WI38 (cell line): Measurements from ENCODE around the gene C11orf52.
A peak's percentile ranks its signal among the peaks of the same experiment; 100 is the strongest.

Experiments used
- H3K4me3 ChIP-seq: 2 replicates; pipeline ENCODE4 v1.5.1; 2011; ENCODE audit warnings: low read depth, mild to moderate bottlenecking, control low read depth, low read length
- CTCF ChIP-seq: IDR thresholded peaks from 2 replicates; pipeline ENCODE4 v1.5.1; 2012; ENCODE audit warnings: low read depth, mild to moderate bottlenecking, control low read depth, low read length

The C11orf52 gene

DNA sequence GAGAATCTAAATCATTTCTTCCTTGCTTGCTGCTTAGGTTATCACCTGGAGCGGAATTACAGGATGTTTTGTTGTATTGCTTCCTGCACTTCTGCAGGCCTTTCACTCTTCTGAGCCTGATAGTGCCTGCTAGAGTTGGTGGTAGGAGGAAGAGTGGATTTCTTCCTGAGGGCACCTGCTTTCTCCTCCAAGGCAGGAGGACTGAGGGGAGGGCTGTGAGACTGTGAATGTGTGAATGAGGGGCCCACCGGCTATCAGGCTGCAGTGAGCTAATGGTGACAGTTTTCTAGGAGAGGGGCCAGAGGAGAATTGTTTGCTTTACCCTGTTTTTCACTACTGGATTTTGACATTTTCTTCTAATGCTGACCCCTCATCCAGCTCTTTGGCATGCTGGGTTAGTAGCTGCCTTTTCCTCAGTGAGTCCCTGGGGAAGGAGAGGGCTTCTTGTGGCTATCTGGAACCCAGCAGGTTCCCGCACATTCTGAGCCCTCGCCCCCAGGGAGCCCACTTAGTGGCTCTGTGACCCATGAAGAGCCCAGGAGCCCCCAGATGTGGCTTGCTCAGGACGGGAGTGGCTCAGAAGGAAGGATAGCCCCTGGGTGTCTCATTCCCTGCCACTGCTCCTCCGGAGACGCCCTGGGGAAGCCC is 57.5 kb downstream of the C11orf52 start:
- no peak for TF ChIP-seq CTCF
- peak overlapping the region; percentile 32; the same call in 1 of the 2 replicates for H3K4me3 ChIP-seq
